Measurements from ENCODE around the gene NEDD4L. TPM values are rescaled to one million over a fixed set of nuclear protein-coding genes. Genes with fewer than 3 reads are reported as not detected.

The NEDD4L gene
- total and polyA plus RNA-seq, 10 of the 15 experiments (the other 5 are each of a cell fraction or from before 2014, with no cell fraction given) = 7.4 to 24.0 (median 17.7) TPM

GRCh38 chr18:58324824-58325480 lies 280.9 kb downstream of the NEDD4L start:
- no peaks in the 10 kb centered on the region for H3K9me3 ChIP-seq (replicated peaks; ENCODE audit: control insufficient read depth, insufficient read depth, low read length)
- SMC1A ChIA-PET (ENCODE audit: uncharacterized antibody, unreplicated experiment) = interaction anchor here (0.8 to 1.4 kb wide), 2 partner anchors 144 to 205 kb away, joined by 3 to 4 read pairs; no protein-coding TSS in a partner anchor
- no peak overlapping the region for H2AFZ ChIP-seq (ENCODE audit: control insufficient read depth, low read depth, low read length)
- H3K4me3 ChIP-seq = no peak overlapping the region
- no peak overlapping the region for H3K9ac ChIP-seq (ENCODE audit: control insufficient read depth, insufficient read depth, low read length)
- FAIRE-seq = no peak
- BruUV-seq (replicated peaks) = no TSS peak
- ATAC-seq = no peak
- intact Hi-C loops (cut with micrococcal nuclease; ENCODE audit: unreplicated experiment) (loop anchor here (5.0 to 10.0 kb wide), 3 partner anchors 143 to 368 kb away; partner anchors contain the start of gene NEDD4L), in situ Hi-C loops (cut with MboI) (no loop called here)
- DNase-seq (ENCODE audit: low read depth, low spot score) = no peak
- CTCF ChIA-PET = interaction anchor here (1.4 to 1.7 kb wide), 5 partner anchors 10 to 144 kb away, joined by 3 to 7 read pairs (median 3); no protein-coding TSS in a partner anchor
- H3K79me2 ChIP-seq (ENCODE audit: control insufficient read depth, insufficient read depth, low read length) = no peaks in the 10 kb centered on the region
- H3K4me1 ChIP-seq (ENCODE audit: control insufficient read depth, insufficient read depth, low read length) = no peaks in the 10 kb centered on the region
- H3K27me3 ChIP-seq (replicated peaks in 1 of 2; ENCODE audit: control insufficient read depth in 2 of 2, insufficient read depth in 2 of 2, low read length in 1 of 2) = no peaks in the 10 kb centered on the region
- H3K4me2 ChIP-seq (ENCODE audit: control insufficient read depth, insufficient read depth) = no peak overlapping the region
- WGBS (ENCODE audit: insufficient coverage, insufficient replicate concordance, low lambda C conversion rate, missing lambda C conversion rate) = 72% methylated on average over 16 of the region's 16 CpGs
- RAD21 ChIA-PET (ENCODE audit: unreplicated experiment) = interaction anchor here (1.0 to 1.5 kb wide), 3 partner anchors 25 to 439 kb away, joined by 3 to 6 read pairs (median 3); no protein-coding TSS in a partner anchor
- POLR2A ChIA-PET = interaction anchor here (0.5 to 1.6 kb wide), 2 partner anchors 10 to 439 kb away, joined by 3 to 4 read pairs; no protein-coding TSS in a partner anchor
- no peaks in the 10 kb centered on the region; a peak in 2 of 4 replicates for H3K36me3 ChIP-seq (ENCODE audit: control insufficient read depth in 2 of 2, insufficient read depth in 2 of 2, low read length in 1 of 2)
- H4K20me1 ChIP-seq (ENCODE audit: control insufficient read depth, insufficient read depth) = no peaks in the 10 kb centered on the region
- no peak overlapping the region for H3K27ac ChIP-seq (ENCODE audit: control insufficient read depth, insufficient read depth)
- TF ChIP-seq RBBP5 (conservative IDR thresholded peaks at IDR 0.05) (no peak), ZNF274 (IDR thresholded peaks at IDR 0.05; ENCODE audit: insufficient read depth, insufficient read length) (no peak), ZNF592 (IDR thresholded peaks at IDR 0.05) (no peak), FOXM1 (IDR thresholded peaks at IDR 0.05; ENCODE audit: low read depth, low read length) (no peak), SRF (IDR thresholded peaks at IDR 0.05; ENCODE audit: low read depth in 2 of 2, low read length in 2 of 2) (no peak), ZNF384 (IDR thresholded peaks at IDR 0.05; ENCODE audit: borderline replicate concordance, low read depth, low read length) (no peak), STAT1 (conservative IDR thresholded peaks at IDR 0.05) (no peak), ZBED1 (IDR thresholded peaks at IDR 0.05; ENCODE audit: borderline replicate concordance) (no peak), SREBF1 (IDR thresholded peaks at IDR 0.05; ENCODE audit: low read length) (no peak), IRF3 (IDR thresholded peaks at IDR 0.05) (no peak), REST (IDR thresholded peaks at IDR 0.05; ENCODE audit: low read depth, low read length) (no peak), RAD51 (IDR thresholded peaks at IDR 0.05) (no peak), SMC3 (IDR thresholded peaks at IDR 0.05; ENCODE audit: borderline replicate concordance, low read length) (no peak)
